Measurements from ENCODE around the gene MICA.

DNA sequence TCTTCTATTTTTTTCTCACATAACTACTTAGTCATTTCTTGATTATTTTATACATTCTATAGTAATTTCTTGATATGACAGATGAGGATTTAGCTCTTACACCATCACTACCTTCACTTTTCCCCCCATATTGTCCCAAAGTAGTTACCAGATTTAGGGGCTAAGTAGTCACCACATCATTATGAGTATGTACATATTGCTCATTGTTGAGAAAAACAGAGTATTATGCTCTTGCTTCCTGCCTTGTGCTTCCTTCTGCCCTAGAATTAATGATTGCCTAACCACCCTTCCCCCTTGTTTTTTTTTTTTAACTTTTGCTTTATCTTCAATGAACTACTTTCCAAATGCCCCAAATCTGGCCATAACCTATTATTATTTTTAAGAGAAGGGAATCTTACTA lies 39.6 kb upstream of the MICA start:
- TF ChIP-seq POLR2A (IDR thresholded peaks at IDR 0.05; ENCODE audit: low read depth, low read length) (no peak), POLR2AphosphoS5 (IDR thresholded peaks at IDR 0.05; ENCODE audit: low read depth, low read length) (no peak), TAF1 (IDR thresholded peaks at IDR 0.05; ENCODE audit: borderline replicate concordance, low read depth, low read length) (no peak)
